ENCODE measurements around the gene COX7A2L.

GRCh38 chr2:42390401-42390969 is 29.5 kb upstream of the COX7A2L start:
- TF ChIP-seq CTCF (IDR thresholded peaks at IDR 0.05) (no peak), EP300 (IDR thresholded peaks at IDR 0.05) (no peak), POLR2A (IDR thresholded peaks at IDR 0.05) (no peak), POLR2AphosphoS5 (IDR thresholded peaks at IDR 0.05) (no peak)
